AG04449 (cell line): ENCODE data around the gene UBE4B.

ENCODE experiments used
- CTCF ChIA-PET: fragments of 350-600 bp; formaldehyde crosslinking; extraction: SDS; loops from one replicate; lab custom pipeline; 2021; ENCODE audit warnings: antibody characterized with exemption; lab: Yijun Ruan, JAX
- POLR2A ChIA-PET: fragments of 400-600, 350-600 bp; formaldehyde crosslinking; extraction: SDS; loops from one replicate; lab custom pipeline; 2020; ENCODE audit warnings: antibody characterized with exemption, inconsistent platforms; lab: Yijun Ruan, JAX
- DNase-seq: peaks from one replicate; pipeline ENCODE4 v3.0.0-alpha.2; 2010; ENCODE audit warnings: low read depth, low spot score
- H3K4me3 ChIP-seq: 2 replicates; pipeline ENCODE4 v1.5.1; 2011; ENCODE audit warnings: low read depth, mild to moderate bottlenecking, control low read depth, low read length
- TF ChIP-seq, protein P1 (sequence below): IDR thresholded peaks from one replicate; pipeline ENCODE4 v1.5.1; 2011; ENCODE audit warnings: mild to moderate bottlenecking, moderate library complexity, low read length, control low read depth, inconsistent platforms; ENCODE audit not compliant: insufficient read depth; ENCODE audit errors: missing control alignments

The UBE4B gene

GRCh38 chr1:10161541-10162290, 129.0 kb downstream of the UBE4B start:
- TF ChIP-seq, protein P1, sequence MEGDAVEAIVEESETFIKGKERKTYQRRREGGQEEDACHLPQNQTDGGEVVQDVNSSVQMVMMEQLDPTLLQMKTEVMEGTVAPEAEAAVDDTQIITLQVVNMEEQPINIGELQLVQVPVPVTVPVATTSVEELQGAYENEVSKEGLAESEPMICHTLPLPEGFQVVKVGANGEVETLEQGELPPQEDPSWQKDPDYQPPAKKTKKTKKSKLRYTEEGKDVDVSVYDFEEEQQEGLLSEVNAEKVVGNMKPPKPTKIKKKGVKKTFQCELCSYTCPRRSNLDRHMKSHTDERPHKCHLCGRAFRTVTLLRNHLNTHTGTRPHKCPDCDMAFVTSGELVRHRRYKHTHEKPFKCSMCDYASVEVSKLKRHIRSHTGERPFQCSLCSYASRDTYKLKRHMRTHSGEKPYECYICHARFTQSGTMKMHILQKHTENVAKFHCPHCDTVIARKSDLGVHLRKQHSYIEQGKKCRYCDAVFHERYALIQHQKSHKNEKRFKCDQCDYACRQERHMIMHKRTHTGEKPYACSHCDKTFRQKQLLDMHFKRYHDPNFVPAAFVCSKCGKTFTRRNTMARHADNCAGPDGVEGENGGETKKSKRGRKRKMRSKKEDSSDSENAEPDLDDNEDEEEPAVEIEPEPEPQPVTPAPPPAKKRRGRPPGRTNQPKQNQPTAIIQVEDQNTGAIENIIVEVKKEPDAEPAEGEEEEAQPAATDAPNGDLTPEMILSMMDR, result no peak
- H3K4me3 ChIP-seq, result no peak overlapping the region
- no peak for DNase-seq
- CTCF ChIA-PET, result interaction anchor here (1.2 to 6.2 kb wide), 2 partner anchors 9 to 48 kb away, joined by 3 to 30 read pairs; no protein-coding TSS in a partner anchor
- POLR2A ChIA-PET, result no interaction called here

DNA sequence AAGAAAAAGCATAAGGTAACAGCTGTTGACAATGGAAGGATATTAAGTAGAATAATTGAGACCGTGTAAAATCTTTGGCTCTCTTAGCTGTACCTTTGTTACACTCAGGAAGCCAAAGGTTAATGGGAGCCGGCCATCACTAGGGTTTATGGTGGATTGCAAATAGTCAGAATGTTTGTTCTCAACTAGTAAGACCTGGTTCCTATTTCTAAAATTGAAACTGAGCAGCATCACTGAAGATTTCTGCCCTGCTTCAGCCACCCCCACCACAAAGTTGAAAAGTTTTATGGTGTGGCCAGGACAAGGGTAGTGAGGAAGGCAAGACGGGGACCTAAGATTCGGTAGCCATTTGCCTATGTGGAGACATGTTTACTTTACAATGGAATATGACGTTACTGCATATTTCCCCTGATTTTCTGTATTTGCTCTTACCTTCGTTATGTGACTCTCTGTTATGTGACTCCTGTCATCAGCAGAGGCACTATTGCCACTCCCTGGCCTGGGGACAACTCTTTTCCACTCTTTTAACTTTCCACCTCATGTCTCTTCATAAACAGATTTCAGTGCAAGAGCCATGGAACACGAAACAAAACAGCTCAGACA, 136.3 kb downstream of the UBE4B start:
- no peak for DNase-seq
- TF ChIP-seq, protein P1, result no peak
- CTCF ChIA-PET, result interaction anchor here (1.1 to 1.5 kb wide), 2 partner anchors 9 to 18 kb away, joined by 3 to 4 read pairs; no protein-coding TSS in a partner anchor
- POLR2A ChIA-PET, result interaction anchor here (0.7 kb wide), 1 partner anchor 67 kb away, joined by 3 read pairs; no protein-coding TSS in a partner anchor
- H3K4me3 ChIP-seq, result no peak overlapping the region

GRCh38 chr1:10170239-10170574, 137.4 kb downstream of the UBE4B start:
- TF ChIP-seq, protein P1, result no peak
- POLR2A ChIA-PET, result no interaction called here
- CTCF ChIA-PET, result interaction anchor here (1.1 to 2.6 kb wide), 5 partner anchors 8 to 219 kb away, joined by 3 to 7 read pairs (median 4); partner anchors contain the start of gene KIF1B
- no peak overlapping the region for H3K4me3 ChIP-seq
- DNase-seq, result no peak

GRCh38 chr1:10171105-10171767, 138.5 kb downstream of the UBE4B start:
- ChIA-PET POLR2A (no interaction called here), CTCF (interaction anchor here (1.5 to 2.6 kb wide), 3 partner anchors 18 to 221 kb away, joined by 4 to 7 read pairs (median 7); partner anchors contain the start of gene KIF1B)
- no peak for DNase-seq
- TF ChIP-seq, protein P1, result no peak
- no peak overlapping the region for H3K4me3 ChIP-seq

- H3K4me3 ChIP-seq, result no peak overlapping the region
- DNase-seq, result no peak
- POLR2A ChIA-PET, result no interaction called here
- TF ChIP-seq, protein P1, result no peak
- CTCF ChIA-PET, result interaction anchor here (1.2 to 2.6 kb wide), 3 partner anchors 12 to 38 kb away, joined by 3 to 7 read pairs (median 7); partner anchors contain the start of gene KIF1B
Measured at GRCh38 chr1:10171995-10172669, 139.4 kb downstream of the UBE4B start.
